Measurements from ENCODE around the gene TMEM242. TPM values are rescaled to one million over a fixed set of nuclear protein-coding genes. Genes with fewer than 3 reads are reported as not detected.

The TMEM242 gene
- total and polyA plus RNA-seq, 2 of the 13 experiments (the other 11 are each of a cell fraction or from before 2014, with no cell fraction given) = 5.6 to 11.1 TPM

GRCh38 chr6:157274471-157275226, 48.7 kb downstream of the TMEM242 start (continued):
- TF ChIP-seq PRPF4 (IDR thresholded peaks at IDR 0.05; ENCODE audit: low read depth, low read length, poor library complexity, severe bottlenecking) (no peak), KLF13 (CRISPR knock-in tag; IDR thresholded peaks at IDR 0.05) (0 out of 2 replicates have a peak, but pooled peaks have one; percentile 19), NCOA5 (CRISPR knock-in tag; IDR thresholded peaks at IDR 0.05) (no peak), XRCC5 (optimal IDR thresholded peaks at IDR 0.05; ENCODE audit: low read length) (peak; percentile 79), SAP130 (CRISPR knock-in tag; IDR thresholded peaks at IDR 0.05; ENCODE audit: low read depth) (peak; percentile 73), ZNF768 (CRISPR knock-in tag; IDR thresholded peaks at IDR 0.05) (no peak; the same call in 1 of the 2 replicates), ZBTB42 (CRISPR knock-in tag; IDR thresholded peaks at IDR 0.05) (no peak), RORA (CRISPR knock-in tag; IDR thresholded peaks at IDR 0.05) (no peak), FOSL1 (CRISPR knock-in tag; IDR thresholded peaks at IDR 0.05; ENCODE audit: borderline replicate concordance) (0 out of 2 replicates have a peak, but pooled peaks have one; percentile 35), HMG20A (CRISPR knock-in tag; IDR thresholded peaks at IDR 0.05; ENCODE audit: borderline replicate concordance) (no peak), THAP7 (CRISPR knock-in tag; IDR thresholded peaks at IDR 0.05) (0 out of 2 replicates have a peak, but pooled peaks have one; percentile 21), TEAD2 (CRISPR knock-in tag; IDR thresholded peaks at IDR 0.05) (0 out of 2 replicates have a peak, but pooled peaks have one; percentile 68), BRD4 (CRISPR knock-in tag; IDR thresholded peaks at IDR 0.05) (no peak; the same call in 1 of the 2 replicates), ZNF775 (CRISPR knock-in tag; IDR thresholded peaks at IDR 0.05; ENCODE audit: borderline replicate concordance) (no peak), ZNF275 (CRISPR knock-in tag; IDR thresholded peaks at IDR 0.05; ENCODE audit: borderline replicate concordance) (no peak), SALL2 (CRISPR knock-in tag; IDR thresholded peaks at IDR 0.05) (peak; percentile 78), HMGA1 (CRISPR knock-in tag; conservative IDR thresholded peaks at IDR 0.05) (no peak), SMARCE1 (IDR thresholded peaks at IDR 0.05; ENCODE audit: borderline replicate concordance) (no peak), SRF (IDR thresholded peaks at IDR 0.05; ENCODE audit: low read depth, low read length) (no peak), SMAD3 (CRISPR knock-in tag; IDR thresholded peaks at IDR 0.05) (0 out of 2 replicates have a peak, but pooled peaks have one; percentile 3), ZNF274 (CRISPR knock-in tag; IDR thresholded peaks at IDR 0.05) (peak; percentile 54; the same call in 1 of the 2 replicates), EP300 (IDR thresholded peaks at IDR 0.05; ENCODE audit: low read depth in 2 of 2, low read length in 2 of 2) (no peak), EP300 (CRISPR knock-in tag; IDR thresholded peaks at IDR 0.05; ENCODE audit: borderline replicate concordance) (no peak), ZNF350 (CRISPR knock-in tag; IDR thresholded peaks at IDR 0.05; ENCODE audit: borderline replicate concordance, low read depth) (no peak), RFX1 (IDR thresholded peaks at IDR 0.05) (no peak), AHR (CRISPR knock-in tag; IDR thresholded peaks at IDR 0.05) (no peak), TIGD3 (CRISPR knock-in tag; IDR thresholded peaks at IDR 0.05; ENCODE audit: borderline replicate concordance) (no peak), TBL1XR1 (IDR thresholded peaks at IDR 0.05; ENCODE audit: borderline replicate concordance, low read length, partially characterized antibody) (no peak), TBX3 (IDR thresholded peaks at IDR 0.05; ENCODE audit: borderline replicate concordance) (no peak), NFE2 (CRISPR knock-in tag; IDR thresholded peaks at IDR 0.05) (no peak)
